Liver (tissue), 3 donors: ENCODE data around the gene KIF6.

Source experiments
- ATF3 ChIP-seq: IDR thresholded peaks from 2 replicates; pipeline ENCODE4 v1.6.1; 2016; ENCODE audit warnings: antibody characterized with exemption
- CTCF ChIP-seq: fragments of 150-350 bp; IDR thresholded peaks from 2 replicates; pipeline ENCODE4 v1.5.1; 2017; ENCODE audit warnings: improper control_type of control experiment, low read depth, low read length; ENCODE audit not compliant: missing input control
- JUND ChIP-seq, 2 donors: IDR thresholded peaks; 2 replicates each; pipeline ENCODE4 v1.6.1; 2016; ENCODE audit warnings: antibody characterized with exemption in 2 of 2
- SP1 ChIP-seq: IDR thresholded peaks from 2 replicates; pipeline ENCODE4 v1.6.1; 2018; ENCODE audit warnings: antibody characterized with exemption, mild to moderate bottlenecking
- TAF1 ChIP-seq: conservative IDR thresholded peaks from 2 replicates; pipeline ENCODE4 v1.6.1; 2016; ENCODE audit warnings: antibody characterized with exemption, mild to moderate bottlenecking
- YY1 ChIP-seq: IDR thresholded peaks from 2 replicates; pipeline ENCODE4 v1.6.1; 2016; ENCODE audit warnings: antibody characterized with exemption, mild to moderate bottlenecking
- ZBTB33 ChIP-seq: IDR thresholded peaks from 2 replicates; pipeline ENCODE4 v1.6.1; 2016; ENCODE audit warnings: antibody characterized with exemption
- donor health status: healthy.
- donor health status: healthy.

GRCh38 chr6:39465539-39465938, 259.7 kb downstream of the KIF6 start:
- TF ChIP-seq CTCF (no peak), ATF3 (no peak), TAF1 (no peak), JUND (IDR thresholded peaks at IDR 0.05) (no peak), SP1 (no peak), ZBTB33 (no peak), YY1 (no peak)
